Measurements from ENCODE around the gene NET1.
A peak's percentile ranks its signal among the peaks of the same experiment; 100 is the strongest.

Gene NET1

GRCh38 chr10:5412277-5412941, at the start of gene NET1:
NET1 (plus strand) TSS chr10:5412557; CDS start chr10:5412693, 136 bp downstream.
- Histone ChIP-seq H3K27me3 (ENCODE audit: control insufficient read depth, insufficient read depth, low read length) (no peaks in the 10 kb centered on the region), H3K27ac (peak within 1 kb of the TSS; percentile 64), H3K4me2 (ENCODE audit: low read length) (peak within 1 kb of the TSS; percentile 85), H3K9ac (peak within 1 kb of the TSS; percentile 74), H2AFZ (peak within 1 kb of the TSS; percentile 86), H3K4me1 (peaks cover 2% of the 10 kb centered on the region), H3K79me2 (peaks cover 10% of the 10 kb centered on the region), H3K9me3 (ENCODE audit: control insufficient read depth, low read length) (no peaks in the 10 kb centered on the region), H3K4me3 (ENCODE audit: low read depth, low read length) (peak within 1 kb of the TSS; percentile 59), H3K36me3 (ENCODE audit: control insufficient read depth, insufficient read depth, low read length) (no peaks in the 10 kb centered on the region)
- TF ChIP-seq, protein P1, sequence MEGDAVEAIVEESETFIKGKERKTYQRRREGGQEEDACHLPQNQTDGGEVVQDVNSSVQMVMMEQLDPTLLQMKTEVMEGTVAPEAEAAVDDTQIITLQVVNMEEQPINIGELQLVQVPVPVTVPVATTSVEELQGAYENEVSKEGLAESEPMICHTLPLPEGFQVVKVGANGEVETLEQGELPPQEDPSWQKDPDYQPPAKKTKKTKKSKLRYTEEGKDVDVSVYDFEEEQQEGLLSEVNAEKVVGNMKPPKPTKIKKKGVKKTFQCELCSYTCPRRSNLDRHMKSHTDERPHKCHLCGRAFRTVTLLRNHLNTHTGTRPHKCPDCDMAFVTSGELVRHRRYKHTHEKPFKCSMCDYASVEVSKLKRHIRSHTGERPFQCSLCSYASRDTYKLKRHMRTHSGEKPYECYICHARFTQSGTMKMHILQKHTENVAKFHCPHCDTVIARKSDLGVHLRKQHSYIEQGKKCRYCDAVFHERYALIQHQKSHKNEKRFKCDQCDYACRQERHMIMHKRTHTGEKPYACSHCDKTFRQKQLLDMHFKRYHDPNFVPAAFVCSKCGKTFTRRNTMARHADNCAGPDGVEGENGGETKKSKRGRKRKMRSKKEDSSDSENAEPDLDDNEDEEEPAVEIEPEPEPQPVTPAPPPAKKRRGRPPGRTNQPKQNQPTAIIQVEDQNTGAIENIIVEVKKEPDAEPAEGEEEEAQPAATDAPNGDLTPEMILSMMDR (IDR thresholded peaks at IDR 0.05): no peak

- Histone ChIP-seq H3K4me1 (no peaks in the 10 kb centered on the region), H3K36me3 (ENCODE audit: control insufficient read depth, insufficient read depth, low read length) (no peaks in the 10 kb centered on the region), H3K79me2 (no peaks in the 10 kb centered on the region), H3K27ac (no peak overlapping the region), H3K27me3 (ENCODE audit: control insufficient read depth, insufficient read depth, low read length) (no peaks in the 10 kb centered on the region), H3K4me2 (ENCODE audit: low read length) (no peak overlapping the region), H2AFZ (no peak overlapping the region), H3K9ac (no peak overlapping the region), H3K9me3 (ENCODE audit: control insufficient read depth, low read length) (no peaks in the 10 kb centered on the region), H3K4me3 (ENCODE audit: low read depth, low read length) (no peak overlapping the region)
- TF ChIP-seq, protein P1 (IDR thresholded peaks at IDR 0.05): no peak
Measured at GRCh38 chr10:5362873-5363272, 49.5 kb upstream of the NET1 start.

DNA sequence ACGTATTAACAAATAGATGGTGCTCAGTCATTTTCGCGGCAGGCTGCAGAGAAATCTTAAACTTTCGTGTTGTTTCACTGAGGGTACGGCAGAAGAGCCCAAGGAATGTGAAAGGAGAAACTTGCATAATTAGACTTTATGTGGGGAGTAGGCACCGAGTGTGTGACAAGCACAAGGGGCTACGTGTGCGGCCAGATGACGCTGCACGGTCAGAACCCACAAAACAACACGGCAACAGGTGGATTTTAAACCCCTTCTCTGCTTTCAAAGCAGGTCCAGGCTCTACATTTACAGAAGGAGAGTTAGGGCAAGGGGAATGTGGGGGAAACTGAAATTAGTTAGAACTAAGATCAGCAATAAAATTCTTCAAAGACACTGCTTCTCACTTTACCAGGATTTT, 48.0 kb upstream of the NET1 start:
- Histone ChIP-seq H3K4me2 (ENCODE audit: low read length) (peak overlapping the region; percentile 33), H3K27ac (no peak overlapping the region), H3K4me1 (no peaks in the 10 kb centered on the region), H3K9ac (no peak overlapping the region), H2AFZ (no peak overlapping the region), H3K9me3 (ENCODE audit: control insufficient read depth, low read length) (no peaks in the 10 kb centered on the region), H3K27me3 (ENCODE audit: control insufficient read depth, insufficient read depth, low read length) (no peaks in the 10 kb centered on the region), H3K79me2 (no peaks in the 10 kb centered on the region), H3K36me3 (ENCODE audit: control insufficient read depth, insufficient read depth, low read length) (no peaks in the 10 kb centered on the region), H3K4me3 (ENCODE audit: low read depth, low read length) (no peak overlapping the region)
- TF ChIP-seq, protein P1 (IDR thresholded peaks at IDR 0.05): no peak

- peak within 1 kb of the TSS; percentile 33 for H3K4me2 ChIP-seq (ENCODE audit: low read length)
- H3K9me3 ChIP-seq (ENCODE audit: control insufficient read depth, low read length): no peaks in the 10 kb centered on the region
- no peak within 1 kb of the TSS for H3K4me3 ChIP-seq (ENCODE audit: low read depth, low read length)
- H3K36me3 ChIP-seq (ENCODE audit: control insufficient read depth, insufficient read depth, low read length): no peaks in the 10 kb centered on the region
- H3K27ac ChIP-seq: no peak within 1 kb of the TSS
- H3K4me1 ChIP-seq: no peaks in the 10 kb centered on the region
- TF ChIP-seq, protein P1 (IDR thresholded peaks at IDR 0.05): no peak
- H2AFZ ChIP-seq: no peak within 1 kb of the TSS
- no peaks in the 10 kb centered on the region for H3K79me2 ChIP-seq
- H3K9ac ChIP-seq: no peak within 1 kb of the TSS
- no peaks in the 10 kb centered on the region for H3K27me3 ChIP-seq (ENCODE audit: control insufficient read depth, insufficient read depth, low read length)
Measured at GRCh38 chr10:5364890-5365338, 47.4 kb upstream of the NET1 start, which contains the start of gene UCN3. UCN3 (plus strand) TSS chr10:5364966; CDS start chr10:5373721, 8,755 bp downstream.

- TF ChIP-seq, protein P1 (IDR thresholded peaks at IDR 0.05): no peak
- H3K79me2 ChIP-seq: no peaks in the 10 kb centered on the region
- H3K36me3 ChIP-seq (ENCODE audit: control insufficient read depth, insufficient read depth, low read length): no peaks in the 10 kb centered on the region
- H2AFZ ChIP-seq: no peak overlapping the region
- H3K27ac ChIP-seq: no peak overlapping the region
- H3K27me3 ChIP-seq (ENCODE audit: control insufficient read depth, insufficient read depth, low read length): no peaks in the 10 kb centered on the region
- H3K4me1 ChIP-seq: no peaks in the 10 kb centered on the region
- no peaks in the 10 kb centered on the region for H3K9me3 ChIP-seq (ENCODE audit: control insufficient read depth, low read length)
- H3K9ac ChIP-seq: no peak overlapping the region
- no peak overlapping the region for H3K4me3 ChIP-seq (ENCODE audit: low read depth, low read length)
- no peak overlapping the region for H3K4me2 ChIP-seq (ENCODE audit: low read length)
Measured at GRCh38 chr10:5365928-5366327, 46.4 kb upstream of the NET1 start.

Measured in parathyroid adenoma (tissue), 2 donors.